ENCODE results near the gene BMI1. TPM values are rescaled to one million over a fixed set of nuclear protein-coding genes. Genes with fewer than 3 reads are reported as not detected.

BMI1 gene
- total RNA-seq, 6 experiments from 2014 or later: 34.8 to 51.1 (median 42.3) TPM

GRCh38 chr10:22335173-22335933, 14.5 kb downstream of the BMI1 start:
- peaks cover 13% of the 10 kb centered on the region; the same call in 1 of the 2 replicates for H3K9me3 Mint-ChIP-seq
- peaks cover 14% of the 10 kb centered on the region for H3K4me1 Mint-ChIP-seq (ENCODE audit: low read depth)
- peaks cover 33% of the 10 kb centered on the region for H3K27me3 Mint-ChIP-seq (ENCODE audit: insufficient read depth)
- no peak for DNase-seq
- H3K4me3 Mint-ChIP-seq: peak overlapping the region; percentile 83
- peaks cover 17% of the 10 kb centered on the region for H3K36me3 Mint-ChIP-seq (ENCODE audit: low read depth)
- TF ChIP-seq CTCF (IDR thresholded peaks at IDR 0.05): peak; percentile 12; the same call in 1 of the 2 replicates
- H3K27ac Mint-ChIP-seq: peak overlapping the region; percentile 38

- Mint-ChIP-seq H3K27me3 (ENCODE audit: insufficient read depth) (peaks cover 42% of the 10 kb centered on the region), H3K9me3 (peaks cover 13% of the 10 kb centered on the region; the same call in 1 of the 2 replicates), H3K4me1 (ENCODE audit: low read depth) (peaks cover 24% of the 10 kb centered on the region), H3K36me3 (ENCODE audit: low read depth) (peaks cover 16% of the 10 kb centered on the region), H3K4me3 (no peak overlapping the region), H3K27ac (no peak overlapping the region)
- no peak for DNase-seq
- TF ChIP-seq CTCF (IDR thresholded peaks at IDR 0.05): no peak
Measured at GRCh38 chr10:22338185-22338900, 17.4 kb downstream of the BMI1 start.

GRCh38 chr10:22338931-22339330, 18.0 kb downstream of the BMI1 start:
- H3K27me3 Mint-ChIP-seq (ENCODE audit: insufficient read depth): peaks cover 41% of the 10 kb centered on the region
- no peak for DNase-seq
- no peak overlapping the region for H3K27ac Mint-ChIP-seq
- peaks cover 9% of the 10 kb centered on the region; the same call in 1 of the 2 replicates for H3K9me3 Mint-ChIP-seq
- H3K4me3 Mint-ChIP-seq: no peak overlapping the region
- TF ChIP-seq CTCF (IDR thresholded peaks at IDR 0.05): no peak
- peaks cover 24% of the 10 kb centered on the region for H3K4me1 Mint-ChIP-seq (ENCODE audit: low read depth)
- peaks cover 10% of the 10 kb centered on the region for H3K36me3 Mint-ChIP-seq (ENCODE audit: low read depth)

DNA sequence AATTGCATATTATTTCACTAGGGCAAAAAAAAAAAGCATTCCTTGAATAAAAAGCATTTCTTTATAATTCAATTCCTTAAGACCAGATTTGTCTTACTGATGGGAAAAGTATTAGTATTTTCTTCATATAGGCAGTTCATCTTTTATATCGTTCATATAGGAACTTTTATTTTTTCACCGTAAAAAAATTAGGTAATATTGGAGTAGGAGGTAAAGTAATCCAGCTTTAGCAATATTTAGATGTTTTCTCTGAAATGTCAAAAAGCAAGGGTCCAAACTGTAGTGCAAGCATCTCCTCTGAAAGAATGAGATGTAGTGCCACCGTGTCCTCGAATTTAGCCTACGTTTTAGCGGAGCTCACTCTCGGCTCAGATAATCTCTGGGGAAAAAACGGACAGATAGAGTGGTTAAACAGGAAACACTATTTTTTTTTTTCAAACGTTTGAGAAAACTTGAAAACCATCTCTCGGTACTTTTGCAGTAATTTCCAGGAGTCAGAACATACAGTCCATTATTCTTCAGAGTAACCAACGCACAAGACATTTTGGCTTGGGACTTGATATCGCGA, 18.9 kb downstream of the BMI1 start:
- H3K4me1 Mint-ChIP-seq (ENCODE audit: low read depth): peaks cover 24% of the 10 kb centered on the region
- peaks cover 13% of the 10 kb centered on the region for H3K36me3 Mint-ChIP-seq (ENCODE audit: low read depth)
- H3K27ac Mint-ChIP-seq: peak overlapping the region; percentile 90
- no peak for TF ChIP-seq CTCF (IDR thresholded peaks at IDR 0.05)
- no peak for DNase-seq
- peaks cover 12% of the 10 kb centered on the region for H3K9me3 Mint-ChIP-seq
- peak overlapping the region; percentile 91 for H3K4me3 Mint-ChIP-seq
- peaks cover 50% of the 10 kb centered on the region for H3K27me3 Mint-ChIP-seq (ENCODE audit: insufficient read depth)

DNA sequence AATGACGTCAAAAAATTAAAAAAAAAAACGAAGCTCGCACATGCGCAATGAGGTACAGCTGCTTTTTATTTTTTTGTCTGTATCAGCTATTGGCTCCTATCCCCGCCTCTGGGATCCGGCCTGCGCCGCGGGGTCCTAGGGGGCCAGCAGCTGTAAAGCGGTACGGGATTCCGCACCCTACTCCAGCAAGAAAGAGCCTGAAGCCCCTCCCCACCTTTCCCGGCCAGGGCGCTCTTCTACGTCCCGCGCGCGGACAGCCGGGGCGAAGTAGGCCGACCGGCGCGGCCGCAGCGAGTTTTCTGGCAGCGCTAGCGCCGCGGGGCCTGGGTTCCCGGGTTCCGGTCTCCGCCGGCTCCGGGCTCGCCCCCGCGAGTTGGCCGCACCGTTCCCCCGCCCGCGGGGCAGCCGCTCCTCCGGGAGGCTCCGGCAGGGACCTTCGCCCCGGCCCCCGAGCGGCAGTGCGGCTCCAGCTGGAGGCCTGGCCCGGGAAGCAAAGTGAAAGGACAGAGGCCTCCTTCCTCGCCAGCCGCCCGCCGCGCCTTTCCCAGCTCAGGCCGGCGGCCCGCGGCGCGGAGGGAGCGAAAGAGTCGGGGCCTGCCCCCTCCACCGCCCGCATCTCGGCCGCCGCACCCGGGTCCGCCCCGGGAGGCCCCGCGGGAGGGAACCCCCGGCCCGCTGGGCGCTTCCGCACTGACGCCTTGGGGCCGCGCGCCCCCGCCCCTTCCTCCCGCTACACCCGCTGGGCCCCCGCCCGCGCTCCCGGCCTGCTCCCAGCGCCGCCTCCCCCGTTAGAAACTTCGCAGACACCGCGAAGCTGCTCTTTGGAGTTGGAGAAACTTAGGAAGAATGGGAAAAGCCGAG, 19.7 kb downstream of the BMI1 start:
- DNase-seq: peak; percentile 41
- H3K4me1 Mint-ChIP-seq (ENCODE audit: low read depth): peaks cover 24% of the 10 kb centered on the region
- H3K9me3 Mint-ChIP-seq: peaks cover 13% of the 10 kb centered on the region
- peak overlapping the region; percentile 90 for H3K27ac Mint-ChIP-seq
- peaks cover 50% of the 10 kb centered on the region for H3K27me3 Mint-ChIP-seq (ENCODE audit: insufficient read depth)
- H3K36me3 Mint-ChIP-seq (ENCODE audit: low read depth): peaks cover 14% of the 10 kb centered on the region
- H3K4me3 Mint-ChIP-seq: peak overlapping the region; percentile 91
- TF ChIP-seq CTCF (IDR thresholded peaks at IDR 0.05): no peak

Measured in HFFc6 (cell line).